GM18505 (cell line): ENCODE results near the gene CHRNA4.

Experiments
- ATAC-seq: cut with Tn5 transposase; IDR thresholded peaks from one replicate; pipeline ENCODE4 v1.9.1; 2021; ENCODE audit not compliant: unreplicated experiment
- POLR2A ChIP-seq: IDR thresholded peaks from 4 replicates; pipeline ENCODE4 v1.6.1; 2011; ENCODE audit warnings: borderline replicate concordance; ENCODE audit not compliant: insufficient read depth, insufficient read length; ENCODE audit errors: extremely low read depth

The CHRNA4 gene

DNA sequence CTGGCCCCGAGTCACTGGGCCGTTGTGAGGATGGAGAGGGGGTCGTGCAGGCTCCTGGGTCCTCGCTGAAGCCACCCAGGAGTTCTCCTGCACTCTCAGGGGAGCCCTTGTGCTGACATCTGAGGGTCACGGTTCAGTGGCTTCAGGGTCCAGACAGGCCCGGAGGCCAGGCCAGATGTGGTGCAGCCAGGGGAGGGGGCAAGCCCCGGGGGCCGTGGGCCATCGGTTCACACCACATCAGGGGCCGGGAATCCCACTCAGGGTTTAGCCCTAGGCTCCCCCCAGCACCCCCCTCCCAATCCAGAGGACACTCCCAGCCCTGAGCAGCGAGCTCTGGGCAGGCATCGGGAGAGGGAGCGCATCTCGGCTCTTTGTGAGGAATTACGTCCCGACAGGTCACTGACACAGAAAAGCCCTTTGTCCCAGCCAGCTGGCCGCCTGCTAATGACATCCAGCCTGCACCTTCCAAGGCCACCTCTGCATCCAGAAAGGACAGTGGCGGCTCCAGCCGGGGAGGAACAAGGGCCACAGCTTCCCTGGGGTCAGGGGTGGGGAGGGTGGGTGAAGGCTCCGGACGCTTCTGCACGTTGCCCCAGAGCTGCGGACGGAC is 6.4 kb upstream of the CHRNA4 start:
- ATAC-seq = no peak
- TF ChIP-seq POLR2A = no peak

- ATAC-seq = no peak
- TF ChIP-seq POLR2A = no peak
These were observed 5.5 kb upstream of the CHRNA4 start for GRCh38 chr20:63366390-63367365.

DNA sequence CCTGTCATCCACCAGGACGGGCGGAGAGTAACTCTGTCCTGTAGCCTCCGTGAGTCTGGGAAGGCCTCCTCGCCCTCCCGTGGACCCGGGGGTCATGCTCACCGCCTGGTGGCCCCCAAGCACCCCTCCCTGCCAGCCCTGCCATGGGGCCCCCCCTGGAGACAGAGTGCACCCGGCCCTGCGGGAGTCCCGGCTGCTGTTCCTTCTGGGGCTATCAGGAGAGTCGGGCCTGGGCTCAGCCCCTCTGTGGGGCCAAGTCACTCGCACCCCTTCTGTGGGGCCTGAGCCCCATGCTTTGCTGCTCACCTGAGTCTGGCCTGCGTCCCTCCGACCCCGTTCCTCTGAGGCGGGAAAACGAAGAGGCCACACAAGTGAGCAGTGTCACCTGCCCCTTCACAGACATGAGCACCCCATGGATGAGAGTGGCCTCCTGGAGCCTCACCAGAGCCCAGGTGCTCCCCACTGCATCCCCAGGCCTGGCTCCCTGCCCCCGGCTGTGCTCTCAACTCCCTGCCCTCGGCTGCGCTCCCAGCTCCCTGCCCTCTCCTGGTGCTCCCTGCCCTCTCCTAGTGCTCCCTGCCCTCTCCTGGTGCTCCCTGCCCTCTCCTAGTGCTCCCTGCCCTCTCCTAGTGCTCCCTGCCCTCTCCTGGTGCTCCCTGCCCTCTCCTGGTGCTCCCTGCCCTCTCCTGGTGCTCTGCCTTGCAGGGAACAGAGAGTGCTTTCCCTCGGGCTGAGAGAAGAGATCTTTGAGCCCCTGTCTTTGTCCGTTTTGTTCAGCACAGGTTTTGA is 4.6 kb upstream of the CHRNA4 start:
- ATAC-seq = no peak
- TF ChIP-seq POLR2A = no peak

DNA sequence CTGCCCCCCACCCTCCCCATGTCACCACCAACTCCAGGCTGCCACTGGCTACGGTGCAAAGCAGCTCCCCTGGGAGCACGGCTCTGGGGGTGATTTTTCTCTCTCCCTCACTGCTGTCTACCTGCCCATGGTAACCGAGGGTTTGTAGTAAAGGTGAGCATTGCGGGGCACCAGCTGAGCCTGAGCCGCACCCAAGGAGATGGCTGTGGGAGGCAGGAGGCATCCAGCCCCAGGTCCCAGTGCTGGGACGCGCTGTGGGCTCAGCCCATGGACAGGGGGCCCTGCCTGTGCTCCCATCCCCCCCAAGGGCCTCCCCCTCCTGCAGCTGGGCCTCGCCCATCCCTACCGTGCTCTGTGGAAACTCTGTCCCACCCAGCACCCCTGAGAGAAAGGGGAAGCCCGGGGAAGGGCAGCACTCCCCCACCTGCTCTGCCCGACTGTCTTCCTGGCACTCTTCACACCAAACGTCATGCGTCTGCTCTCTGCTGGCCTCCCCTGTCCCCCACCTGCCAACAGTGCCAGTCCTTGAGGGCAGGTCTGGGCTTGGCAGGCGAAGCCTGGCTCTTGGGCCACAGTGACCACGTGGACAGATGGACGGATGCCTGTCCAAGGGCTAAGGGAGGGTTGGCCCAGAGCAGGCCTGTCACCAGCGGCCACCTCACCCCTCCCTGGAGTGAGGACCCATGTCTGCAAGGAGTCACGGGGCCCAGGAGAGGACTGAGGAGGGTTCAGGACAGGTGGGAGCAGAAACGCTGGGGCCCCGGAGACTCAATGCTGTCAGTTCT is 3.8 kb upstream of the CHRNA4 start:
- TF ChIP-seq POLR2A = no peak
- no peak for ATAC-seq

DNA sequence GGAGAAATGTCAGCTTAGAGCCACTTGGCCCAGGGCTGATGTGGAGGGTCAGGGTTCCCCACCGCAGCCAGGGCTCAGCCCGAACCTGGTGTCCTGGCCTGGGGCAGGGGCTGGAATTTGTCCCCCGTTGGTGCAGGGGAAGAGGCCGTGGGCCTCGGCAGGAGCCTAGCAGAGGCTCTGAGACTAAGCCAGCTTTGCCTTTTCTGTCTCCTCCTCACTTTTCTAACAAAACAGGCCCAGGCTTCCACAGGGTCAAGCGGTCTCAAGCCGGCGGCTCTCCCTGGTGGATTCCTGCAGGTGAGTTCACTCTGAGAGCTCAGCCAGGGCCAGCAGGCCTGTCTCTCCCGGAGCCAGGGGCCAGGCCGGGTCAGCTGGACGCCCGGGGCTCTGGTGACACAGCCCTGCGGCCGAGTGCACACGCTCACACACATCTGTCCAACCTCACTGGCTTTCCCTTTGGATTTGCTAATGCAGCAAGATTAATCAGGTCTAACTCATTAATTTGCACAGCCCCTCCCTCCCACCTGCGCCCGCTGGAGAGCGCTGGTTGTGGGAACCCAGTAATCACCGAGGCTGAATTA is 2.9 kb upstream of the CHRNA4 start:
- no peak for ATAC-seq

DNA sequence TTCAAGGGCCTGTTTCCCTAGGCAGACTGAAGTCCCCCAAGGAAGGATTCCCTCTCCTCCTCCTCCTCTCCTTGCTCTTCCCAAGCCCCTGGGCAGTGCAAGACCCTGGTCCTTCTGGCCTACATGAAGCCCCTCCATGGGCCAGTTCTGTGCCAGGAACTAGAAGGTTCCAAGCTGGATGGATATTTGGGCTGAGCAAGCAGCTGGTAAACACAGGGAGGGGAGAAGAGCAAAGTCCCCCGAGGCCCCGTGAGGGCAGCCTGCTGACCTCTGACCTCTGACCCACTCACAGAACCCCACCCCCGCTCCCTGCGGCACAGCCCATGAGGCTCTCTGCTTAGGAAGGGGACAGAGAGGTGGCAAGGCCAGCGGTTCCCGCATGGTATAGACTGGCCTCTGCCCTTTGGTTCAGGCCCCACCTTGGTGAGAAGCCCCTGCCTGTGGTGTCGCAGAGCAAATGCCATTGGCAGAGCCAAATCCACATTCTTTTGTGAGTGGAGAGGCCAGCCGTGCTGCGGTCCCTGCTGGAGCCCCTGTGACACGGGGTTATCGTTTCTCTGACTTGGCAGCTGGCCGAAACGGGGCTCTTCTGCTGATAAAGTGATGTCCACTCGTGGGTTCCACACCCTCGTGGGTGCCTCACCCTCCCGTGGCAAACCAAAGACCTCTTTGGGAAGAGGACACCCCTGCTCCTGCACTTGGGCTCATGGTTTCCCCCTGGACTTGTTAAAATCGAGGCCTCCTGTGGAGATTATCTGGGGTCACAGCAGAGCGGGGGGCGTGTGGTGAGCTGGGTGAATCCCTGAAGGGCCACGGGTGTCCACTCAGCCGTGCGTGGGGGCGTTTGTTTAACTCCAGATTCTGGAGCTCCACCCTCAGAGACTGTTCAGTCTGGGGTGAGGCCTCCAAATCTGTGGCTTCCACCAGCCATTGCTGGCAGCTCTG is 2.1 kb upstream of the CHRNA4 start:
- ATAC-seq = no peak
- no peak for TF ChIP-seq POLR2A

More for the DNA sequence above, 2.9 kb upstream of the CHRNA4 start:
- TF ChIP-seq POLR2A = no peak

GRCh38 chr20:63362436-63363009 is 1.4 kb upstream of the CHRNA4 start:
- TF ChIP-seq POLR2A = no peak
- ATAC-seq = no peak

GRCh38 chr20:63361519-63362435 is 628 bp upstream of the CHRNA4 start:
- no peak for TF ChIP-seq POLR2A
- no peak for ATAC-seq

GRCh38 chr20:63359937-63360849 is 956 bp downstream of the CHRNA4 start:
- TF ChIP-seq POLR2A = no peak
- no peak for ATAC-seq

DNA sequence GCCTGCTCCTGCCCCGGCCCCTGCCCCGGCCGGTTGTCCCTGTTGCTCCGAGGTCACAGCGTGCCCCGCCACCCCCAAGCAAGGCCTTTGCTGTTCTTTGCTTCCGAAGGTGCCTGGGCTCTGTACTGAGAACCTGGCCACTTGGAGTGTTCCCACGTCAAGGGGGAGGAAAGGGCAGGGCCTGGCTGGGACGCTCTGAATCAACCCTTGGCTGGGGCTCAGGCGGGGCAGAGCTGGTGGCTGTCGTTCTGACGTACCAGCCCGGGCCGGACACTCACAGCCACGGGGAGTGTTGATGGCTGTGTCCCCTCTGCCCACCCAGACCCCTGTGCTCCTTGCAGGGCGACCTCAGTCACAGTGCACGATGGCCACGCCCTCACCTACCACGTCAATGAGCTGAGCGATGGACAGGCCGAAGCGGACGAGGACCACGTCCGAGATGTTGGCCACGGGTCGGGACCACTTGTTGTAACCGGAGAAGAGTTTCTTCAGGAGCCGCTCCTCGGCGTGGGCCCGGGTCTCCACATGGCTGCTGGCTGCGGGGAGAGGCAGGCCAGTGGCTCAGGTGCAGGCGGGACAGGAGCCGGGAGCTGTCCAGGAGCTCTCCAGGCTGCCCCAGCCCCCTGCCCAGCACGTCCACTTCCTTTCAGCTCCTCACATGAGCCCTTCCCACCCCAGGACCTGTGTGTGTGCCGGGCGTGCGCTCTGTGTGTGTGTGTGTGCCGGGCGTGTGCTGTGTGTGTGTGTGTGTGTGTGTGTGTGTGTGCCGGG is 1.8 kb downstream of the CHRNA4 start:
- no peak for TF ChIP-seq POLR2A
- ATAC-seq = no peak
